Mesendoderm (in vitro differentiated cells): ENCODE results near the gene DUOX2.

Experiments used
- DNase-seq: peaks from one replicate; pipeline ENCODE4 v3.0.0; 2013
- H2AK5ac ChIP-seq: 2 replicates; pipeline ENCODE4 v1.6.1; 2013; ENCODE audit warnings: low read length, inconsistent platforms
- H2BK120ac ChIP-seq: 2 replicates; pipeline ENCODE4 v1.6.1; 2013; ENCODE audit warnings: low read depth, mild to moderate bottlenecking, low read length, moderate library complexity, mixed read lengths
- H2BK15ac ChIP-seq: replicated peaks from 2 replicates; pipeline ENCODE4 v1.6.1; 2013; ENCODE audit warnings: low read depth, mild to moderate bottlenecking, moderate library complexity
- H2BK5ac ChIP-seq: 2 replicates; pipeline ENCODE4 v1.6.1; 2013; ENCODE audit warnings: low read length, inconsistent platforms
- H3K18ac ChIP-seq: 2 replicates; pipeline ENCODE4 v1.6.1; 2013; ENCODE audit warnings: mild to moderate bottlenecking, low read length, mixed read lengths
- H3K23ac ChIP-seq: one replicate; pipeline ENCODE4 v1.6.1; 2013; ENCODE audit warnings: low read length
- H3K27ac ChIP-seq: 2 replicates; pipeline ENCODE4 v1.5.1; 2013; ENCODE audit warnings: low read depth, mild to moderate bottlenecking, inconsistent platforms, low read length, moderate library complexity
- H3K27me3 ChIP-seq: 2 replicates; pipeline ENCODE4 v1.6.1; 2013; ENCODE audit warnings: low read length, control low read depth, mild to moderate bottlenecking, inconsistent platforms; ENCODE audit not compliant: insufficient read depth, poor library complexity
- H3K36me3 ChIP-seq: 2 replicates; pipeline ENCODE4 v1.6.1; 2013; ENCODE audit warnings: low read length, inconsistent platforms; ENCODE audit not compliant: control insufficient read depth, insufficient read depth
- H3K4ac ChIP-seq: one replicate; pipeline ENCODE4 v1.6.1; 2013; ENCODE audit warnings: low read depth, mild to moderate bottlenecking, low read length, moderate library complexity
- H3K4me1 ChIP-seq: 2 replicates; pipeline ENCODE4 v1.6.1; 2013; ENCODE audit warnings: low read depth, low read length, inconsistent platforms; ENCODE audit not compliant: control insufficient read depth
- H3K4me2 ChIP-seq: 2 replicates; pipeline ENCODE4 v1.6.1; 2013; ENCODE audit warnings: low read length
- H3K4me3 ChIP-seq: 2 replicates; pipeline ENCODE4 v1.5.1; 2013; ENCODE audit warnings: mild to moderate bottlenecking, low read length
- H3K56ac ChIP-seq: one replicate; pipeline ENCODE4 v1.6.1; 2013; ENCODE audit warnings: low read length
- H3K79me1 ChIP-seq: 2 replicates; pipeline ENCODE4 v1.6.1; 2013; ENCODE audit warnings: low read length, inconsistent platforms
- H3K79me2 ChIP-seq: 2 replicates; pipeline ENCODE4 v1.6.1; 2013; ENCODE audit warnings: mild to moderate bottlenecking, low read length; ENCODE audit not compliant: control insufficient read depth, insufficient read depth
- H3K9ac ChIP-seq: 2 replicates; pipeline ENCODE4 v1.6.1; 2013; ENCODE audit warnings: low read length, inconsistent platforms
- H4K5ac ChIP-seq: one replicate; pipeline ENCODE4 v1.6.1; 2013; ENCODE audit warnings: low read length
- H4K8ac ChIP-seq: one replicate; pipeline ENCODE4 v1.6.1; 2013; ENCODE audit warnings: low read depth, mild to moderate bottlenecking, control low read depth, low read length, moderate library complexity
- WGBS: extraction: QIAGEN DNeasy Blood & Tissue Kit; methylation state at CpG from one replicate; pipeline ENCODE4 v1.1.7; 2013; ENCODE audit warnings: low lambda C conversion rate, missing lambda C conversion rate; ENCODE audit not compliant: insufficient coverage; ENCODE audit errors: extremely low coverage; 5-methylcytosine and 5-hydroxymethylcytosine counted together

Gene DUOX2

DNA sequence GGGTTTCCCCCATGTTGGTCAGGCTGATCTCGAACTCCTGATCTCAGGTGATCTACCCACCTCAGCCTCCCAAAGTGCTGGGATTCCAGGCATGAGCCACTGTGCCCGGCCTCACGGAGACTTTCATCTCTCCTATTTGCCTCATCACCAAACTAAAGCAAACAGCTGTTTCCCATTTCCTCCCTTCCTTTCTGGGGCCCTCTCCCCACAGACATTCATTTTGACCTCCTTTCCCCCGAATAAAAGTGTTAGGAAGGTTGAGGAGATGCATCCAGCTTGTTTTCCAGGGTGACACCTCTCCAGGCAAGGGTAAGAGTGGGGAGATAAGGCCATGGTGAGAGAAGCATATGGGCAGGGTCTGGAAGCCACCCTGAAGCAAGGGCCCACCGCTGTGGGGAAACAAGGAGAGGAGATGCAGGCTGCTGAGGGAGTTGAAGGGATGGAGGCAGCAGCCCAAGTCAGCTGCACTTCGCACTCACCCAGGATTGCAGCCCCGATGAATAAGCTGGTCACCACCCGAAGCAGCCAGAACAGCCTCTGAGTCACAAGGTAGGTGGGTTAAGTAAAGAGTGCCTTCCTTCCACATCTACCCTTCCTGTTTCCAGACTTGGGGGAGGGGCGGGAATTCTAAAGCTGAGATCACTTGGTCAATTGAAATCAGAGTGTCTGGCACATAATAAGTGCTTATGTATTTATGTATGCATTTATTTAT is 7.9 kb upstream of the DUOX2 start:
- no peak overlapping the region for H3K23ac ChIP-seq
- no peak overlapping the region for H3K18ac ChIP-seq
- no peak overlapping the region for H2BK120ac ChIP-seq
- H4K8ac ChIP-seq: no peak overlapping the region
- H3K4me2 ChIP-seq: no peak overlapping the region
- no peak overlapping the region for H3K9ac ChIP-seq
- no peaks in the 10 kb centered on the region for H3K79me1 ChIP-seq
- no peak overlapping the region for H3K56ac ChIP-seq
- H4K5ac ChIP-seq: no peak overlapping the region
- DNase-seq: peak; percentile 51
- H2BK15ac ChIP-seq: no peak overlapping the region
- no peak overlapping the region for H3K4ac ChIP-seq
- no peak overlapping the region for H3K4me3 ChIP-seq
- H3K36me3 ChIP-seq: no peaks in the 10 kb centered on the region
- H3K27me3 ChIP-seq: peaks cover 18% of the 10 kb centered on the region
- H2AK5ac ChIP-seq: no peak overlapping the region
- H3K79me2 ChIP-seq: no peaks in the 10 kb centered on the region
- WGBS: no CpG with 5 or more reads among the region's 9 CpGs
- no peaks in the 10 kb centered on the region for H3K4me1 ChIP-seq
- H3K27ac ChIP-seq: no peak overlapping the region
- H2BK5ac ChIP-seq: no peak overlapping the region

DNA sequence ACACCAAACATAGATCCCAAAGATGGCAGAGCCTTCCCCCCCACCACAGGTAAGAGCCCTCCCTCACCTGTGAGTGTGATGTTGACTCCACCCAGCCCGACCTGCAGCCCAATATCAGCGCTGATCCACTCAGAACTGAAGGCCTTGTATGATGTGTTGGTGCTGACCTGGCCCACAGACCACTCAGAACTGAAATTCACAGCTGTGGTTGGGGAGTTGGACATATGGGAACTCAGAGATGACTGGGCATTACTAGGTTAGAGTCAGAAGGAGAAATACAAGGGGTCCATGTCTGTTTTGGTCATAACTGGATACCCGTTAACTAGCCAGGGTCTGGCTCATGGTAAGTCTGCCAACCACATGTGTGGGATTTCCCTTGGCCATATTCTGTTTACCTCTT is 7.0 kb upstream of the DUOX2 start:
- WGBS: no CpG with 5 or more reads among the region's 3 CpGs
- Histone ChIP-seq H3K9ac (no peak overlapping the region), H3K23ac (no peak overlapping the region), H2BK5ac (no peak overlapping the region), H2BK15ac (no peak overlapping the region), H4K5ac (no peak overlapping the region), H3K79me1 (no peaks in the 10 kb centered on the region), H3K36me3 (no peaks in the 10 kb centered on the region), H3K4ac (no peak overlapping the region), H3K27ac (no peak overlapping the region), H3K56ac (no peak overlapping the region), H2BK120ac (no peak overlapping the region), H4K8ac (no peak overlapping the region), H3K79me2 (no peaks in the 10 kb centered on the region), H3K18ac (no peak overlapping the region), H3K27me3 (peaks cover 26% of the 10 kb centered on the region), H3K4me2 (no peak overlapping the region), H2AK5ac (no peak overlapping the region), H3K4me3 (no peak overlapping the region), H3K4me1 (no peaks in the 10 kb centered on the region)
- no peak for DNase-seq

DNA sequence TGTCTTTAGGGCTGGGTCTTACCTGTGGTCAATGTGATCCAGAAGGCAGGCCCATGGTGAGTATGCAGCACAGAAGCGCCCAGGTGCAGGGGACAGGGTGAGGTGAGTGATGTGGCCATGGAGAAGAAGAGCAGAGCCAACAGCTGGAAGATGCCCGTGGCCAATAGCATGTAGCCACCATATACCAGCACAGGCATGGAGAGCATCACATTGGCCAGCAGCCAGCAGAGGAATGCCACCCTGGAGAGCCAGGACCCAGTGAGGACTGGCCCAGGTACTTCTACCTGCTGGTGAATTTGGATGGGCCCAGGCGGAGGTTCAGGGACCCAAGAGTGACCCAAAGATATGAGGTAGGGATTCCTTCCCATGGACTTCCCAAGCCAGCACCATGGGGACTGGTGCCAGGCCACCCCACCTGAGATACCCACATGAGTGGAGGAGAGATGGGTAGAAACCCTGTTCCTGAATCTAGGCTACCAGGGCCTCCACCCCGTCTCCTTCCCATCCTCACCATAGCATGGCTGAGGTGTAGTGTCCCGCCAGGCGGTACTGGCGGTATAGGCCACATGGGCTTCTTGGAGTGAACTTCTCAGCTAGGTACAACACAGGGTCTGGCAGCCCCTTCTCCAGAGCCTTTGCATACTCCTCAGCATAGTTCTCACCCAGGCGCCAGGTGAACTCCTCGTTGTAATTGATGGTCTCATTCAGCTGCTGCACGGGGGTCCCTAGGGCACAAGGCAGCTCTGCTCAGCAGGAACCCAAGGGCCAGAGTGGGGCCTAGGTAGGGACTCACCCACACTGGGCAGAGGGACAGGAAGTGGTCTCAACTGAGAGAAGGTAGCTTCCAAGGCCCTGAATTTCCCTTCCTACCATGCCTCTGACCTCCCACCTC is 6.4 kb upstream of the DUOX2 start:
- no peak overlapping the region for H2BK15ac ChIP-seq
- no peak overlapping the region for H3K23ac ChIP-seq
- H3K4me1 ChIP-seq: no peaks in the 10 kb centered on the region
- no peak overlapping the region for H3K9ac ChIP-seq
- no peak overlapping the region for H3K4ac ChIP-seq
- H3K27ac ChIP-seq: no peak overlapping the region
- H2BK5ac ChIP-seq: no peak overlapping the region
- no peaks in the 10 kb centered on the region for H3K79me2 ChIP-seq
- H3K79me1 ChIP-seq: no peaks in the 10 kb centered on the region
- H4K8ac ChIP-seq: no peak overlapping the region
- H4K5ac ChIP-seq: no peak overlapping the region
- DNase-seq: no peak
- H3K56ac ChIP-seq: no peak overlapping the region
- WGBS: no CpG with 5 or more reads among the region's 10 CpGs
- no peak overlapping the region for H2BK120ac ChIP-seq
- no peak overlapping the region for H3K4me3 ChIP-seq
- H3K27me3 ChIP-seq: peaks cover 29% of the 10 kb centered on the region
- no peak overlapping the region for H2AK5ac ChIP-seq
- H3K4me2 ChIP-seq: no peak overlapping the region
- H3K18ac ChIP-seq: no peak overlapping the region
- H3K36me3 ChIP-seq: no peaks in the 10 kb centered on the region

DNA sequence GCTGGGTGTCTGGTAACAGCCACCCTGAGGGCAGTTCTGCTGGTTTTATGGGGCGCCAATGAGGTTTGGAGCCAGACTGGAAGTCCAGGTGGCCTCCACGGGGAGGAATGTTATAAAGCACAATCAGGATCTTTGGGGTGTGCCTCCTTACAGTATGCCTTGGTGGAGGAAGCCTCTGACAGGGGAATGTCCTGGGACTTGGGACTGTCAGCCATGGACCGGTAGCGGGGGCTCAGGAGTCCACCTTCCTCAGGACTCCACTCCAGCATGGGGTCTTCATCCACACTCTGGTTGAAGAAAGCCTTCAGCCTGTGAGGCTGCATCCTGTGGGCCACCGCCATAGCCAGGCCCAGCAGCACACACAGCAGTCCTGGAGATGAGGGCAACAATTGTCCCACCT is 5.0 kb upstream of the DUOX2 start:
- no peak overlapping the region for H3K4me3 ChIP-seq
- WGBS: no CpG with 5 or more reads among the region's 5 CpGs

DNA sequence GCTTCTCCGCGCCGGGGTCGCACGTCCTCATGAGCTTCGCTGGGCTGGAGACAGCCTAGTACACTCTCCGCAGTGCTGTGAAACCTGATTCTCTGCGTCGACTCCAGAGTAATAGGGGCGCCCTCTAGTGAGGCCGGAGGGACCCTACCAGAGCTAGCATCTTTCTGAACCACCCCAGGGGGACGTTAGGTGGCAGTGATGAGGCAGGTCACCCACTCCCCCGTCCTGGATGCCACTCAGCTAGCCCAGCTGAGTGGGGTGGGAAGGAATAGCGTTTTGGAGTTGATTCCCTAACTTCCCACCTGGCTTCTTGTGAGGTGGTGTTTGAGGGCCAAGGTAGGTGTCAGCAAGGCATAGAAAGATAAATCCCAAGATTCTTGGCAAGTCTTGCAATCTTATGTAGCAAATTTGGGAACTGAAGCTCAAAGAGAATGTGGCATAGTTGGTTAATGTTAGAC is 4.2 kb upstream of the DUOX2 start:
- no peak overlapping the region for H3K4me3 ChIP-seq
- H3K4ac ChIP-seq: no peak overlapping the region

More for the DNA sequence above, 5.0 kb upstream of the DUOX2 start:
- H4K8ac ChIP-seq: no peak overlapping the region
- H2BK5ac ChIP-seq: no peak overlapping the region
- H2BK15ac ChIP-seq: no peak overlapping the region
- no peak for DNase-seq
- no peaks in the 10 kb centered on the region for H3K79me1 ChIP-seq
- H4K5ac ChIP-seq: no peak overlapping the region
- no peak overlapping the region for H3K18ac ChIP-seq
- H3K27me3 ChIP-seq: peaks cover 37% of the 10 kb centered on the region
- no peak overlapping the region for H3K23ac ChIP-seq
- no peak overlapping the region for H2AK5ac ChIP-seq
- H3K9ac ChIP-seq: no peak overlapping the region
- no peak overlapping the region for H3K27ac ChIP-seq
- H3K4me2 ChIP-seq: no peak overlapping the region
- no peaks in the 10 kb centered on the region for H3K36me3 ChIP-seq
- no peak overlapping the region for H2BK120ac ChIP-seq
- no peaks in the 10 kb centered on the region for H3K79me2 ChIP-seq
- H3K4me1 ChIP-seq: no peaks in the 10 kb centered on the region
- H3K56ac ChIP-seq: no peak overlapping the region
- H3K4ac ChIP-seq: no peak overlapping the region

More for the DNA sequence above, 4.2 kb upstream of the DUOX2 start:
- no peaks in the 10 kb centered on the region for H3K36me3 ChIP-seq
- H3K4me1 ChIP-seq: no peaks in the 10 kb centered on the region
- H3K9ac ChIP-seq: no peak overlapping the region
- no peak overlapping the region for H4K8ac ChIP-seq
- no peak overlapping the region for H4K5ac ChIP-seq
- H2BK120ac ChIP-seq: no peak overlapping the region
- no peak overlapping the region for H2BK5ac ChIP-seq
- H3K23ac ChIP-seq: no peak overlapping the region
- no peak overlapping the region for H3K27ac ChIP-seq
- H3K4me2 ChIP-seq: no peak overlapping the region
- H2AK5ac ChIP-seq: no peak overlapping the region
- no peaks in the 10 kb centered on the region for H3K79me2 ChIP-seq
- no peak overlapping the region for H3K18ac ChIP-seq
- no peak overlapping the region for H2BK15ac ChIP-seq
- H3K79me1 ChIP-seq: no peaks in the 10 kb centered on the region
- no peak overlapping the region for H3K56ac ChIP-seq
- DNase-seq: peak; percentile 95
- no CpG with 5 or more reads among the region's 14 CpGs for WGBS
- peaks cover 46% of the 10 kb centered on the region for H3K27me3 ChIP-seq
